Glomerular endothelial cell (primary cell): ENCODE results near the gene MTMR11. TPM values are rescaled to one million over a fixed set of nuclear protein-coding genes. Genes with fewer than 3 reads are reported as not detected.
"Not testable (repeated sequence)": the region's sequence is repeated elsewhere in the genome, so short reads cannot be mapped to it uniquely, and the experiment has no call there.

Experiments used
- DNase-seq: peaks from one replicate; pipeline ENCODE4 v3.0.0-alpha.2; 2011; ENCODE audit warnings: low read depth, low spot score; ENCODE audit errors: extremely low read depth
- total RNA-seq: library from RNA; depleted of rRNA; stranded (reverse); fragments of >200 nt; gene quantifications from 2 replicates; pipeline ENCODE4 v1.2.3, GENCODE V29; 2015

MTMR11 gene
- 2.2 and 5.4 TPM in 2 replicates for total RNA-seq

- DNase-seq, result no peak
Observed at GRCh38 chr1:149936170-149936991, at the start of gene MTMR11. Gene MTMR11, minus strand, starts transcription at chr1:149936879. Its CDS starts 232 bp downstream, at chr1:149936647.

DNA sequence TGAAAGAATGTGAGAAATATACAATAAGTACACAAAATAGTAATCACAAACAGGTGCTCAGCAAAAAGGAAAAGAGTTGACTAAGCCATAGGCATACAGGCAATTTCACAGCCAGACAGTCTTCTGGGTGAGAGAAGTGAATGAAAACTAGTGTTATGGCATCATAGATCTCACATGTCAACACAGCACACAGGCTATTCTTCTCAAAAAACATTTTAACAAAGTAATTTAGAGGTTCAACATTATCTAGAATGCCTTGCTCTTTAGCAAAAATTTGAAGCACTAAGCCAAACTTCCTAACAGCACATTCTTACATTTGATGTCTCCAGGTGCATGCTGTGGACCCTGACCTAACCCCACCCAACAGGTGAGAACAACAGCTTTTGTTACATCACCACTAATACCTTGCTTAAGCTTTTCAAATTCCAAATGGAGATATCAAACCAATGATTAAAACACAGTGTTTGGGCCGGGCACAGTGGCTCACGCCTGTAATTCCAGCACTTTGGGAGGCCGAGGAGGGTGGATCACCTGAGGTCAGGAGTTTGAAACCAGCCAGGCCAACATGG lies 43.4 kb upstream of the MTMR11 start:
- no peak for DNase-seq

DNA sequence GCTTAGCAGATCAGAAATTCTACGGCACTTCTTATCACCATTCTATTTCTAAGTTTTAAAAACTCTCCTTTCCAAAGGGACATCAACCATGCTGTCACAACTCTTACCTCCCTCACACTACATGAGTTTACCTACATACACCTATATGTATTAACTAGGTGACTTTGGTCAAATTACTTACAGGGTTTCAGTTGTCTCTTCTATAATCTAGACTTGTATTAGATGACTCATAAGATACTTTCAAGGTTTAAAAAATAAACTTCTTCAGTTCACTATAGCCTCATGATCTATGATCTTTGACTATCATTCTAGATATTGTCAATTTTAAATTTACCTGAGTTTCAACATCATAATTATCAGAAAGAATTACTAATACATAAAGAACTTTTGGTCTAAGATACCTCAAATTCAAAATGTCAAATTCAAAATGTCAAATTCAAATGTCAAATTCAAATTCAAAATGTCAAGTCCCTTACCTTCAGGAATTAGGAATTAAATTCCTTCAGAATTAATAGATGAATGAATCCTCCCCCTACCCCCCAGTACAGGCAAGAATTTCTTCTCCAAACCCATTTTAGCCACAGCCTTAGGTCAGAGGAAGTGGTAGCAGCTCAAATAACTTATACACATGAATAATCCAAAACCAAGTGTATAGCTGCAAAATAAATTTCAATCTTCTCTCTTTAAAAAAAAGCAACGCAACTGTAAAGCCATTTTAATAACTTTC lies 42.7 kb upstream of the MTMR11 start:
- DNase-seq, result no peak

DNA sequence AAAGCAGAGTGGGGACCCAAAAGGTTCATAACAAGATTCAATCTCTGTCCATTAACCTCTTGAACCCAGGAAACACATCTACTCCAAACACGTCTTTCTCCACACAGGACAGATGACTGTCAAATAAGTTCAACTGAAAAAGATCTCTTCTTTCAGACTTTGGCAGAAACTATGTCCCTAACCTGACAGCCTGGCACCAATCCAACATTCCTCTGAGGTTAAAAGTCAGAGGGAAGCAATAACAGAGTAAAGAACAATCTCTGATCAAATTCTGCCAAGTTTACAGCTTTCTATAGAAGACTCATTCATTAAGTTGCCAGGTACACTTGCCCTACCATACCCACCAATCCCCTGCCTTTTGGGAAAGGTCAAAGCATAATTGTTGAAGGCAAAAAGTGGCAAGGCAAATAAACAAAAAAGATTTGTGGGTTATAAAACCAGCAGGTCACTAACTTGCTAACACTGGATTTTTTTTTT lies 41.9 kb upstream of the MTMR11 start:
- no peak for DNase-seq

GRCh38 chr1:149977345-149977744 lies 40.7 kb upstream of the MTMR11 start:
- no peak for DNase-seq

- DNase-seq, result no peak
Observed at GRCh38 chr1:149972547-149972946, 35.9 kb upstream of the MTMR11 start.

- DNase-seq, result no peak
Observed at GRCh38 chr1:149967646-149968045, 31.0 kb upstream of the MTMR11 start.

DNA sequence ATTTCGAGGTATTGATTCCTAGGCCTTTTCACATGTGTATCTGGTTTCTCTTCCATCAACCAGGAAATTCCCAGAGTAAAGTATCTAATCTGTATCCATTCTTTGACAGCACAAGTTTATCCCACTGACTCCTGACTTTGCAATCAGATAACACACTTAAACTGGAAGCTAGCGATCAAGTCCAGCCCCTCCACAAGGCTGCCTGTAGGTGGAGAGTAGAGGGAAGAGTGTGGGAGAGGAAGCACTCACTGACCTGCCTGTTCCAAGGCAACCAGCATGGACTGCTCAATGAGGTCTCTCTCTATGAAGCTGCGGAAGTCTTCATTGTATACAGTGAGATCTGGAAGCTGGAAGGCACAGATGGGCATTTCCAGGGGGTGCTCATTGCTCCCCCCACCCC lies 30.4 kb upstream of the MTMR11 start:
- no peak for DNase-seq

DNA sequence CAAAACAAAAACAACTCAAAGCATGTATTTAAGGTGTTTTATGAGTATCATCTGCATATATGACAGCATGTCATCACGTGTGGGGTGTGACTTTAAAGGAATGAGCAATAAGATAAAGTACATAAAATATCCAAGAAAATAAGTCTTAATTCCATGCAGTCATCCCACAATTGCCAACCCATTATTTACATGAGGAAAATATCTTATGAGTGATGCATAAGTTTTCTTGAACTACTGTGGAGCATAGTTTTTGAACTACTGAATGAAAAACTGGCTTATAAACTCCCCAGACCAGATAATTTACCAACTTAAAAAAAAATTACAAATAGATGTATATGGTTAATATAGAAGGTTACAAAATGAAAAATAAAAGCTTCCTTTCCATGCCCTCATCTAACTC lies 29.7 kb upstream of the MTMR11 start:
- DNase-seq, result no peak

GRCh38 chr1:149965440-149965839 lies 28.8 kb upstream of the MTMR11 start:
- DNase-seq, result no peak

DNA sequence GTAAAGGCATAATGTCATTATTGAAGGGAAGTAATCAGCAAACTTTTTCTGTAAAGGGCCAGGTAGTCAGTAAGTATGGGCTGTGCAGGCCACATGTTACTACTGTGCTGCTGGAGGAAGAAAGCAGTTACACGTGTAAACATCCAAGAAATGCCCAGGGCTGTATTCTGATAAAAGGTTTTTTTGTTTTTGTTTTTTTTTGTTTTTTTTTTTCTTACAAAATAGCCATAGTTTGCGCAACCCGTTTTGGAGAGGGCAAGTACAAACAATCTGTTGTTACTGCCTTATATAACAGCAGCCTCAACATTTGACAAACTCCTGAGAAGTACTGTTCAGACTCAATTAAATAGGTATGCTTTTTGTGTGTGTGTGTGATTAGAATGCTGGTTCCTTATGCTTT lies 26.7 kb upstream of the MTMR11 start:
- no peak for DNase-seq

- DNase-seq, result no peak
Observed at GRCh38 chr1:149962736-149963135, 26.1 kb upstream of the MTMR11 start.

DNA sequence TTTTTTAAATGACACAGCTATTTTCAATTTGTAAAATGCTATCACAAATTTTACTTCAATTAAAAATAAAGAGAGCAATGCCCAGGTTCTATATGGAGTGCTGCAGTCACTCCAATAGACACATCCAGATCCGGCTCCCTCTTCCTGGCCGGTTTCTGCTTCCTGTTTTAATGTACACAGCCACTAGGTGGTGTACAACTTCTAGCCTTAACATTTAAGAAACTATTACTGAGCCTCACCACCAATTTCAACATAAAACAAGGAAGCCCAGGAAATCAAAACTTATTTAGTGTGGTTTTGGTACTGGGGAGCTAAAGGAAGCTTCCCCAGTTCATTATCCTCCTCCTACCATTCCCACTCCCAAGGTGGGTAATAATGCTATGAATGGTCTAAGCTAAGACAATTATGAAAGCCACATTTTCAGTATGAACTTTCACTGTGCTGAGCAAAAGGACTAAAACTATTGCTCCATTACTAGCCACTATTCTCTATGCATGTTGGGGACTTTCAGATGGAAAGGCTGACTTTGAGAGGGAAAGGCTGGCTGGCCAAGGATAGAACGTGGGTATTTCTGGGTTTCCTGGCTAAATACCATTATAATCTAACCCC lies 25.5 kb upstream of the MTMR11 start:
- peak; percentile 58 for DNase-seq

GRCh38 chr1:149957548-149957947 lies 20.9 kb upstream of the MTMR11 start:
- DNase-seq, result not testable (repeated sequence)

- no peak for DNase-seq
Observed at GRCh38 chr1:149949911-149950310, 13.2 kb upstream of the MTMR11 start.

- DNase-seq, result no peak
Observed at GRCh38 chr1:149945206-149945605, 8.5 kb upstream of the MTMR11 start.

DNA sequence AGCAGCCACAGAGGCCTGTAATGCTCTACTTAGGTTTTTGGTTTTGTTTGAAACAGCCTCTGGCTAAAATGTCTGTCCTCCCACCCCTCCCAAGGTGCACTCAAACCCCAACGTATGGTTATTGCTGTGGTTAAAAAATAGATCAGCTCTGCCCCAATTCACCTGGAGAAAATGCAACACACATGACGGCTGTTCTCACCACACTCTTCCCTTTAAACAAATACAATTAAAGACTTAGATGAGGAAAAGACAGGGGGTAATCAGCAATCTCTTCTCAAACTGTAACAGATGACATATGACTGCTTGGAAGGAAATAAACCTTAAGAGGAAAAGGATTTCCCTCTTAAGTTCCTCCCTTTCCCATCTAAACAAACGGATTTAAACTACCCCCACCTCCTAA lies 6.2 kb upstream of the MTMR11 start:
- DNase-seq, result no peak

- DNase-seq, result no peak
Observed at GRCh38 chr1:149942207-149942606, 5.5 kb upstream of the MTMR11 start.

DNA sequence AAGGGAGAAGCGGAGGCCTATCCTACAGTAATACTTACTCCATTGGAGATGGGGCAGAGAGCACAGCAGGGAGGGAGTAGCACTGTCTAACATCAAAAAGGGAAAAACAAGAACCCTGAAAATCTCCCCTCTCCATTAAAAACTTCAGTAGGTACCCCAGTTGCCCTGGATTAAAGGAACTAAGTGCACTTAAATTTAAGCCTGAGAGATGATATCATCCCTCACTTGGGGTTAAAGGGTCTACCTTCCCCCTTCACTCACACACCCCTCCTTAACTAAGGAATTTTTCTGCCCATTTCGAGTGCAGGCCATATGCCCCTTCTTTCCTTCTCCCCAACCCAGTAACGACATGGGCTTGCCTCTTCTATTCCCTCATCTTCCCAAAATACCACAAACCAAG lies 3.7 kb upstream of the MTMR11 start:
- DNase-seq, result no peak

GRCh38 chr1:149938668-149939003 lies 2.0 kb upstream of the MTMR11 start:
- not testable (repeated sequence) for DNase-seq

DNA sequence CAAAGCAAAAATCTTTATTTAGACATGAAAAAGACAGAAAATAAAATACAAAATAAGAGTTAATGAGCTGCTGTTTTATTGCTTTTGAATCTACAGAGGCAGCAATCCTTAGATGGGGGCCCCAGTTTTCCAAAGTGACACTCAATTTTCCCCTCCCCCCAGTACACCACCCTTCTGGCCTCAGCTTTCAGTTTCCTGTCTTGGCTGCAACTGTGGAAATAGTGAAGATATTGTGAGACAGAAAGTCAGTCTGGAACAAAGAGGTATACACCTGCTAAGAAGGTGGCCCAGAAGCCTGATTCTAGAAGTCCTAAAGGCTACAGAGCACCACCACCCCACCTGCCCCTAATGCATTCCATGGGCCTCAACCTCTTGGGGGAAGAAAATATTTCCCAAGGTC lies 1.1 kb upstream of the MTMR11 start:
- DNase-seq, result no peak
